GM19395 (cell line): Measurements from ENCODE around the gene EOLA1.
"Not testable (repeated sequence)": the region's sequence is repeated elsewhere in the genome, so short reads cannot be mapped to it uniquely, and the experiment has no call there.

Experiments used
- ATAC-seq: cut with Tn5 transposase; IDR thresholded peaks from one replicate; pipeline ENCODE4 v1.9.1; 2021; ENCODE audit warnings: mild to moderate bottlenecking, moderate library complexity; ENCODE audit not compliant: unreplicated experiment

EOLA1 gene

GRCh38 chrX:149540621-149541520 is at the start of gene EOLA1:
EOLA1 (plus strand) TSS chrX:149541012; CDS start chrX:149545631, 4,619 bp downstream.
- peak; percentile 85 for ATAC-seq

GRCh38 chrX:149491812-149492211 is 49.0 kb upstream of the EOLA1 start:
- ATAC-seq, result no peak

- no peak for ATAC-seq
Measured at GRCh38 chrX:149493567-149494562, 46.9 kb upstream of the EOLA1 start.

GRCh38 chrX:149494844-149495565 is 45.8 kb upstream of the EOLA1 start:
- no peak for ATAC-seq

GRCh38 chrX:149495573-149496071 is 45.2 kb upstream of the EOLA1 start:
- no peak for ATAC-seq

- ATAC-seq, result no peak
Measured at GRCh38 chrX:149497054-149497453, 43.8 kb upstream of the EOLA1 start.

- ATAC-seq, result no peak
Measured at GRCh38 chrX:149497626-149498025, 43.2 kb upstream of the EOLA1 start.

- no peak for ATAC-seq
Measured at GRCh38 chrX:149498767-149499166, 42.0 kb upstream of the EOLA1 start.

- ATAC-seq, result no peak
Measured at GRCh38 chrX:149499766-149500165, 41.0 kb upstream of the EOLA1 start.

- ATAC-seq, result not testable (repeated sequence)
Measured at GRCh38 chrX:149502923-149503322, 37.9 kb upstream of the EOLA1 start.

GRCh38 chrX:149503446-149503845 is 37.4 kb upstream of the EOLA1 start:
- peak; percentile 72 for ATAC-seq

GRCh38 chrX:149504226-149504914 is 36.4 kb upstream of the EOLA1 start:
- peak; percentile 49 for ATAC-seq

GRCh38 chrX:149504915-149505651 is 35.7 kb upstream of the EOLA1 start, which contains the start of gene IDS:
IDS (minus strand) TSS chrX:149505306; CDS start chrX:149505137, 169 bp downstream.
- ATAC-seq, result peak; percentile 68

- ATAC-seq, result no peak
Measured at GRCh38 chrX:149505671-149506070, 35.1 kb upstream of the EOLA1 start.

- ATAC-seq, result no peak
Measured at GRCh38 chrX:149506349-149506748, 34.5 kb upstream of the EOLA1 start.

- ATAC-seq, result no peak
Measured at GRCh38 chrX:149508467-149508866, 32.3 kb upstream of the EOLA1 start.

GRCh38 chrX:149510386-149510785 is 30.4 kb upstream of the EOLA1 start:
- peak; percentile 47 for ATAC-seq

GRCh38 chrX:149511081-149511480 is 29.7 kb upstream of the EOLA1 start:
- no peak for ATAC-seq

GRCh38 chrX:149512225-149512885 is 28.5 kb upstream of the EOLA1 start:
- peak; percentile 87 for ATAC-seq
